Hematopoietic multipotent progenitor cell treated with erythropoietin and hydrocortisone succinate and interleukin-3 and kit ligand, for 15 days (in vitro differentiated cells): ENCODE results near the gene IL7R.

ENCODE experiments used
- DNase-seq: peaks from one replicate; pipeline ENCODE4 v3.0.0-alpha.2; 2015; ENCODE audit warnings: low spot score

Gene IL7R, protein sequence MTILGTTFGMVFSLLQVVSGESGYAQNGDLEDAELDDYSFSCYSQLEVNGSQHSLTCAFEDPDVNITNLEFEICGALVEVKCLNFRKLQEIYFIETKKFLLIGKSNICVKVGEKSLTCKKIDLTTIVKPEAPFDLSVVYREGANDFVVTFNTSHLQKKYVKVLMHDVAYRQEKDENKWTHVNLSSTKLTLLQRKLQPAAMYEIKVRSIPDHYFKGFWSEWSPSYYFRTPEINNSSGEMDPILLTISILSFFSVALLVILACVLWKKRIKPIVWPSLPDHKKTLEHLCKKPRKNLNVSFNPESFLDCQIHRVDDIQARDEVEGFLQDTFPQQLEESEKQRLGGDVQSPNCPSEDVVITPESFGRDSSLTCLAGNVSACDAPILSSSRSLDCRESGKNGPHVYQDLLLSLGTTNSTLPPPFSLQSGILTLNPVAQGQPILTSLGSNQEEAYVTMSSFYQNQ

DNA sequence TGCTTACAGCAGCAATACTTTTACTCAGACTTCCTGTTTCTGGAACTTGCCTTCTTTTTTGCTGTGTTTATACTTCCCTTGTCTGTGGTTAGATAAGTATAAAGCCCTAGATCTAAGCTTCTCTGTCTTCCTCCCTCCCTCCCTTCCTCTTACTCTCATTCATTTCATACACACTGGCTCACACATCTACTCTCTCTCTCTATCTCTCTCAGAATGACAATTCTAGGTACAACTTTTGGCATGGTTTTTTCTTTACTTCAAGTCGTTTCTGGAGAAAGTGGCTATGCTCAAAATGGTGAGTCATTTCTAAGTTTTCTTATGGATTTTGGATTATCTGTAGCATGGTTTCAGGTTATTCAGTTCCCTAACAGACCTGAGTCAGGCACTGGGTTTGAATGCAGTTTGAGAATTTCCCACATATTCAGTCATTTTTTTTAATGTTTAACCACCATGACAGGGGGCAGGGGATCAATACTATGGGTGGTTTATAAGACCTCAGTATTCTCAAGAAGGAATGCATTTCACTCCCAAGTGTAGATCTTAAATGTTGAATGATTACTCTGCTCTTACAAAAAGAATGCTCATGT, at the start of gene IL7R:
Gene IL7R, plus strand, starts transcription at position 127 of the 587 bp plus-strand sequence. Its CDS starts 87 bp downstream, at position 214.
- no peak for DNase-seq

DNA sequence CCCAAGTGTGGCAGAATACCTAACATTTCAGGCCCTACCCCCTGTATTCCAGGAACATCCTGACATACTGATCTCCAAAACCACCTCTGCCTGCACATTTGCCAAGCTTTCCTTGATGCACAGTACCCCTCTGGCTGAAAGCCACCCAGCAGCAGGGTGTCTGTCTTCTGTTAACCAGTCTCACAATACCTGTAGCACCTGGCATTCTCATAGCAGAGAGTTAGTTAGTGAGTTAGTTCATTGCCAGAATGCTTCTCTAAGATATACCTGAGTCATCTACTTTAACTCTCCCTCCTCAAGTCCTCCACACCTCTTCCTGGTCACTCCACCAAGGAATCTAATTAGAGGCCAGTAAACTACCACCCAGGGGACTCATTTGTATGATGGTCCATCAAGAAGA, 46.1 kb upstream of the IL7R start:
- no peak for DNase-seq

DNA sequence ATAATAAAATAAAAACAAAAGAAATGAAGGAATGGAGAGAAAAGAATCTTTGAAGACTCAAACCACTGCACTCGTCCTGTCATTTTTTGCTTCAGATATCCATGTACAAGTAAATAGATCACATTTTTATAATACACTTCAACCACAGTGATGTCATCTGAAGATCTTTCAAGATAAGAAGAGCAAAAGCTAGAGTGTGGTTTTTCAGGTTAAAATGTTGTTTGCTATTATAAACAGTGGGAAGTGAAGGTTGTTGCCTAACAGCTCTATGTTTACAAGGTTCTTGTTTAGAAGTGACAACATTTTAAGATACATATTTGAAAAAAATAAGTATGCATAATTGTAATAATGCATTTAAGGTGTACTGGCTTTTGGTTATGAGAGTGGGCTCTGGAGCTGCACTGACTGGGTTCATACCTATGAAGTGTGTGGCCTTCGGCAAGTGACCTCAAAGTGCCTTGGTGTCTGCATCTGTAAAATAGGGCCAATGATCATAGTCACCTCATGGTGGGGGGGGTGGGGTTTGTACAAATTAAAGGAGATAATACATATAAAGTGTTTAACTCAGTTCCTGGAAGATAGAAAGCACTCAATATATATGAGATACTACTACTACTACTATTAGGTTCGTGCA, 45.5 kb upstream of the IL7R start:
- DNase-seq: no peak

DNA sequence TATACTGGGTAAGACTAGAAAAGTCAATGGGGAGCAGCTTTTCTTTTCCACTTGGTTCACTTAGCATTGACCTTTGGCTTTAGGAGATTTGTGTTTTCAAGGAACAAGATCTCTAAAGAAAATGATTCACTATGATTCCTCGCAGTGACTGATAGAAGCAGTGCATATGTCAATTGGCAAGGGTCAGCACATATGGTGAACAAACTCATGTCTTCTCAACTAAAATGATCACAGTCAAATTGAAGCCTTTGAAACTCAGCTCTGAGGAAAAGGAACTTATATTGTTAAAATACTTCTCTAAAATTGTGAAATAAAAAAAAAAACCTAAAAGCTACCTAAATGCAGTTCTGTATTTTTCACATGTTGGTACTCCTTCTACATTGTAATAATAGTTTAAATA, 43.2 kb upstream of the IL7R start:
- no peak for DNase-seq

DNA sequence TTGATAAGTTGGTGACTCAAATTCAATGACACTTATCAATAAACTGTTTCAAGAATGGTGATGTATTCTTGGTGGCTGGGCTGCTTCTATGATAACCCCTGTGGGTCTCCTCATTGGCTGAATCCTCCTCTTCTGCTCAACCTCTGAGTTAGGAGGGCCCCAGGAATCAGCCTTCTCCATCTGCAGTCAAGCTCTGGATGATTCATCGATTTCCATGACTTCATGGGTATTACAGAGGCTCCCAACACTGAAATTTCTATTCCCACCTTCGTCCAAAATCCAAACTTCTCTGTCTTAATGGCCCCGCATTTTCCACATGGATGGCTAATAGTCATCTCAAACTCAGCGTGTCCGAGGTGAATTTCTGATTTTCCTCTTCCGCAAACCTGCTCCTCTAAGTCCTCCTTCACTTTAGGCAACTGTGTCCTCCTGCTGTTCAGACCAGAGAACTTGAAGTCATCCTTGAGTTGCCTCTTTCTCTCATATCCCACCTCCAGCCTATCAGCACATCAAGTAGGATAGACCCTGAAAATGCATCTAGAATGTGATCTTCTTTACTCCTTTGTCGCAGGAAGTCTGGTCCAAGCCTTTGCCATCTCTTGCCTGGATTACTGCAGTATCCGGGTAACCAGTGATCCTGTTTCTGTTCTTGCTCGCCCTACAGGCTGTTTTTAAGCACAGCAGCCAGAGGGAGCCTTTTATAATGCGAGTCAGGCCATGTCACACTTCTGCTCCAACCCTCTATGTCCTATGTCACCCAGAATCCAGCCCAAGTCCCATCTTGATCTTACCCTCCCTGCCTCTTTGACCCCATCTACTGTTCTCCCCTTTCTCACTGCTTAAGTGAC, 41.4 kb upstream of the IL7R start:
- peak; percentile 7 for DNase-seq

DNA sequence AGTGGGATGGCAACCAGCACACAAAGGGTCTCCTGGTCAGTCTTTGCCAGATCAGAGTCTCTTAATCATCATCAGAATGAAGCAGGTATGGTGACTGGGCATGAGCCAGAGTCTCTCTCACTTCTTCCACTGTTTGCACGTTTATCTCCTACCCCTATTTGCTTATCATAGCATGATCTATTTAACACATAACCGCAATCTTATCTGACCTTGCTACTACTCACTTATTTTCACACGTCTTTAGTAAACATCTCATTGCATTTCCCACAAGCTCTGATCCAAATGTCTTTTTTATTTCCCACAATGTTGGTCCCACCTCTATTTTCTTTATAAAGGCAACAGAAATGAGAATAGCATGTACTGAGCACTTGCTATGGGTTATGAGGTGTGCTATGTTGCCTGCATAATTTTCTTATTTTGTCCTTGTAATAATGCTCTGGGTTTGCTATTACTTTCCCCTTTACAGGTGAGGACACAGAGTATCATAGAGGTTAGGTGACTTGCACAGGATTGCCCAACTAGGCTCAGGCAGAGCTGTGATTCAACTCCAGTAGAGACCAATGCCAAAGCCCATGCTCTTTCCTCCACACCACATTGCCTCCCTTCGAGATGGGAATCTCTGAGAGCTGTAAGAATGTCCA, 39.7 kb upstream of the IL7R start:
- DNase-seq: no peak

DNA sequence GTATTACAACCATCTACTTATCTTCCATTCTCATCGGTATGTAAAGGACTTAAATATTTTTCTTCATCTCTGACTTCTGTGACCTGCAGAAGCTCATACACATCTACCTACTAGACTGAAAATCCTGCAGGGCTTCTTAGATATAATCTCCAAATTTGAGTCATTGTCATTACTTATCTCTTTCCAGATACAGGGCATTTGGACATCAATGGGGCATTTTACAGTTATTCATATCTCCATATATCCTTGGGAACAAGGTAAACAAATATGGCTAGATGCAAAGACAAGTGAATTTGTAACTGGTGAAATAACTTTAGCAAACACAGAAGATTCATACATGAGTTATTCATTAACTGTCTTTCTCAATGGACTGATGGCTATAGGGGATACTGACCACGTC, 37.7 kb upstream of the IL7R start:
- DNase-seq: no peak

DNA sequence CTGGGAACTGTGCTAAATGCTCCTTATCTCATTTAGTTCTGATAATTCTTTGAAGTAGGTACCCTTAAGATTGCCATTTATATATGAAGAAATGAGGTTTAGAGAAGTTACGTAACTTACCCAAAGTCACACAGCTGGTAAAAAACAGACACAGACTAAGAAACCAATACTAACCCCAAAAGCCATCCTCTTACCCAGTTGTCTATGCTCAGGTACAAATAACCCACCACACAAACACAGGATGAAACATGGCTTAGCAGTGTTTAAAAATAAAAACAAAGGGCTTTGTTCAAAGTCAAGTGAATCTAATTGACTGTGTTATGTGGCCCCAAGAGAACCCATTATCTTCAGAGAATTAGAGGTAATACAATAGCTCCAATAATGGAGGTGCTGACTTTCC, 37.0 kb upstream of the IL7R start:
- no peak for DNase-seq

DNA sequence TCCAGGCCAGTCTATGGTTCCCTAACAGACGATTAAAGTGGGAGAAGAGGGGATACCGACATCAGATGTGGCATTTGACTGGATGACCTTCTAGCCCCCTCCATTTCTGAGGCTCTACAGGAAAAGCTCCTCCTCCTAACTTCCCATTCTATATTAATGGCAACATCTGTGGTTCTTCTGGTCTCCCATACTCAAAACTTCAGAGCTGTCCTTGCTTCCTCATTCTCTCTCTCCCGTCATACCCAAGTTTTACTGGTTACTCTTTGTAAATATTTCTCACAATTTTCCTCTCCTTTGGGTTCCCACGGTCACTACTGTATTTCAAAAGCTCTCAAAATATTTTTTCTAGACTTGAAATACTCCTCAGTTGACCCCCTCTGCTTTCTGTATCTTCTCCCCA, 36.0 kb upstream of the IL7R start:
- no peak for DNase-seq

DNA sequence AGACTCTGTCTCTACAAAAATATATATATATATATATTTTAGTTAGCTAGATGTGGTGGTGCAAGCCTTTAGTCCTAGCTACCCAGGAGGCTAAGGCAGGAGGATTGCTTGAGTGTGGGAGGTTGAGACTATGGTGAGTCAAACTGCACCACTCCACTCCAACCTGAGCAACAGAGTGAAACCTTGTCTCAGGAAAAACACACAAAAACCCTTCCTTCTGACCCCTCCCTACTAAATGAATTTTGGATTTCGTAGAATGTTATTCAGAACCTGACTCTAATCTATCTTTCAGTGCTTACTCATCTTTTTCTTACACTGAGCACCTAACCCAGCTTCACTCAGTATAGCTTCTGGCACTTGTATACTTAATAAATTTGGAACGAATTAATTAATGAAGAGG, 35.2 kb upstream of the IL7R start:
- no peak for DNase-seq

DNA sequence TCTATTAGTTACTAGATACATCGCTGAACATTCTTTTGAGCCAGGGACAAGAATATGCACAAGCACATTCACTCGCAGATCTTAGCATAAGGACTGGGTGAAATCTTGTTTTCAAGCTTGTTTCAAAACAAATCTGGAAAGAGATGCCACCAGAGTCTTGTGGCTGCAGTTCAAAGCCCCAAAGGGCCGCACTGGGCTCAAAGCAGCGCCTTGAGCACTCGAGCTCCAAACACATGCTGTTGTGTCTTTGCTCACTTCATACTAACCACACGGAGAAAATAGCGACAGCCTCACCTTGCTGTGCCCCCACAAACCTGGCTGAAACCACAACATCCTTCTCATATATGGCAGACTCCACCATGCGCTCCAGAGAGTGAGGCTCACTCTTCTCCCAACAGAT, 34.2 kb upstream of the IL7R start:
- no peak for DNase-seq

DNA sequence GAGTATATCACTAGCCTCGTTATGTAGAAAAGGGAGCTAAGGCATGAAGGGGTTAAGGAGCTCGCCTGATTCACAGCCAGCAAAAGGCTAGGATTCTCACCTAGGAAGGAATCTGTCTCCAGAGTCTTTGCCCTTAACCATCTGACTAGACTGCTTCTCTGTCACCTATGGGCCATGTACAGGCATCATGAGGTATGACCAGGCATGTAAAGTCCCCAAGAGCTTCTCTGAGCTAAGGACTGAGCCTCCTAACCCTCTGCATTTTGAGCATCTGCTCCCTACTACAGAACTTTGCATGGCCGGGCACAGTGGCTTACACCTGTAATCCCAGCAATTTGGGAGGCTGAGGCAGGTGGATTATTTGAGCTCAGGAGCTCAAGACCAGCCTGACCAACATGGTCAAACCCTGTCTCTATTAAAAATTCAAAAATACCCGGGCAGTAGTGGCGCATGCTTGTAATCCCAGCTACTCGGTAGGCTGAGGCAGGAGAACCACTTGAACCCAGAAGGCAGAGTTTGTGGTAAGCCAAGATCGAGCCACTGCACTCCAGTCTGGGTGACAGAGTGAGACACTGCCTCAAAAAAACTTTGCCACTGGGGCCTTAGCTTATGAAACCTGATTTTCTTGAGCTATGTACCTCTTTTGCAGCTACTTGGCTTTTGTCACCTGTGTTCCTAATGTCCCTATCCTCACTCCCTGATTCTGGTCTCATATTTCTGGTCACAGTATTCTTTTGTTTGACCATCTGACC, 33.2 kb upstream of the IL7R start:
- DNase-seq: no peak

DNA sequence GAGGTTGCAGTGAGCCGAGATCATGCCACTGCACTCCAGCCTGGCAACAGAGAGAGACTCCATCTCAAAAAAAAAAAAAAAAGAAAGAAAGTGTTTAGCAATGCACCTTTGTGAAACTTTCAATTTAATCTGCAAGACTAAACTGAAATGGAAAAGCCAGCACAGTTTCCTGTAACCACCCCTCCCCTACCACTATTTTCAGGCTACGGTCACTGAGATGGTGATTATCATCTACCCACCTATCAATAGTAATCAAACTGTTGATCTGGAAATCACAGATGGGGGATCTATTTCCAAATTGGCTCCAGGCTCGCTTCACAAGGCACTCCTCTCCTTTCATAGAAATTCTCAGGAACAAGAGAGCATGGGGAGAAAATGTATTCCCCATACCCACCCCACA, 30.6 kb upstream of the IL7R start:
- DNase-seq: no peak

DNA sequence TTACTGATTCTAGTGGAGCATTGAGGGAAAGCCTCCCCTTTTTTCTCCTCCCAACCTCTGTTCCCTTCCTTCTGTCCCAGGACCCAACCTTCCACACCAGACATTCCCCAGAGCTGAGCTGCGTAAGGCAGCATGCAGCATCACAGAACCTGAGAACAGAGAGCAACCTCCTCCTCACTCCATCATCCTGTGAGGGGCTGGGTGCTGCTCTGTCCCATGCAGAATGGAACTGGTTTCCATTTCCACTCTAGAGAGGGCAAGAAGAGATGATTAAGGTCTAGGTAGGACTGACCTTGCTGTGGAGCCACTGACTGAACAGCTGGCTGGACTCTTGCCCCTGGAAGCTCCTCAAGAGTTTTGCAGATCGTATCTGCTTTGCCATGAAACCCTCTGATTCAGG, 30.1 kb upstream of the IL7R start:
- DNase-seq: no peak

DNA sequence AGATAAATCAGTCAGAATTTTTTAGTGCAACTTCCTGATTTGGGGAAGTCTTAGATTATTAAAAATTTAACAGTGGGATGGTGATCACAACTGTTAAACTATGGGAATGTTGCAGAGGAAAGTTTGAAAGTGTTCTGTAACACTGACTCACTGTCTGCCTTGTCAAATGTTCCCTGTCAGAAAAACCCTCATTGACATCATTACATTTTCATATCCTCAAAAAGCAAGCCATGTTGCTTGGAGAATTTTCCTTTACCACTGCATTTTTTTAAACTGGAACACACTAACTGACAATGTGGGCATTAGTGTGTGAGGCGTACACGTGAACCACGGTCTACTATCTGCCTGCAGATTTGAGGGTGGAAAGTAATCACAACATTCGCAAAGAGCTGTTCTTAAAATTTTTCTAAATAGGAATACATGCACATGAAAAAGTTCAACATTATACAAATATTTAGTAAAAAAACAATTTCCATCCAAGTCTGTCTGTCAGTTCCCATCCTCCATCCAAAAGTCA, 28.6 kb upstream of the IL7R start:
- DNase-seq: no peak

DNA sequence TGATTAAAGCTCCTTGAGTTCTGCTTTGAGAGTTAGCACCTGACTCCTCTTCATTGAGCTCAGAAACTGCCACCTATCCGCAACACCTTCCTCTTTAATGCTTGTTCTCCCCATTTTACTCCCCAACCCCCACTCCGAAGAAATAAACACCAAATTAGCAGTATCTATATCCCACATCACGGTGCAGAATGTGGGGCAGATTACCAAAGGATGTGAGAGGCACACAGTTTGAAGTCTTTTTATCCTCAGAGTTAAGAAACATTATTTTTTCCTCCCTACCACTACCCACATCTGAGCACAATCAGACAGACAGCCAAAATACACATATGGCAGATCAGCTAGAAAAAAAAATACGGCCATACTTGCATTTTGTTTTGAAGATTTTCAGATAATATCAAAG, 26.1 kb upstream of the IL7R start:
- DNase-seq: no peak

DNA sequence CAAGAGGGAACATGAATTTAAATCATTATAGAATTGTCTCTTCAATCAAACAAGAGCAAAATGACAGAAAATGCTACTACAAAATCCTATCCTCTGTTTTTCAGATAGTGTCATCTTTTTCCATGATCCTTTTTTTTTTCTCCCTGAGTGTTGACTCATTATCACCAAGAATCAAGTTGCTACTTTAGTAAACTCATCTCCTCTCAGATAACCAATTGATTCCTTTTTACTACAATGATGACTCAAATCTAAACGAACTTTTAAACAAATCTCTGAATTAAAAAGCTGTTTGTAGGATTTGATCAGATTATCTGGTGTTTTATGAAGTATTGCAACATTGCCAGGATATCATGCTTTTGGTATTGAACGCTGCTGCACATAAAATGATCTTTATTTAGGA, 23.9 kb upstream of the IL7R start:
- no peak for DNase-seq

DNA sequence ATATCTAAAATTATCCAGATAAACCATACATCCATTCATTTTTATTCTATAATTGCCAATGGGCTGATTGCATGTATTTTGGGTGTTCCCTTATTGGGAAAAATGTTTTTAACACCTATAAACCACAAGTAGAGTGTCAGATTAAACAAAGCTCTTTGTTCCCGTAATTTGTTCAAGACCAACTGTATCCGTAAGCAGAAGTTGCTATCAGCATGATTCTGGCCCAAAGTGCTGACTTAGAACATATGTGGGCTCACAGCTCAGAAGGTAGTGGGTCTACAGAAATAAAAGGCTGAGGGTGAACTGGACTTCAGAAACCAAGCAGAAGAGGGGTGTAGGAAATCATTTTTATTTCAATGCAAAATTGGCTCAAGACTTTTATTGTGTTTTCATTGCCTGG, 23.5 kb upstream of the IL7R start:
- DNase-seq: no peak

DNA sequence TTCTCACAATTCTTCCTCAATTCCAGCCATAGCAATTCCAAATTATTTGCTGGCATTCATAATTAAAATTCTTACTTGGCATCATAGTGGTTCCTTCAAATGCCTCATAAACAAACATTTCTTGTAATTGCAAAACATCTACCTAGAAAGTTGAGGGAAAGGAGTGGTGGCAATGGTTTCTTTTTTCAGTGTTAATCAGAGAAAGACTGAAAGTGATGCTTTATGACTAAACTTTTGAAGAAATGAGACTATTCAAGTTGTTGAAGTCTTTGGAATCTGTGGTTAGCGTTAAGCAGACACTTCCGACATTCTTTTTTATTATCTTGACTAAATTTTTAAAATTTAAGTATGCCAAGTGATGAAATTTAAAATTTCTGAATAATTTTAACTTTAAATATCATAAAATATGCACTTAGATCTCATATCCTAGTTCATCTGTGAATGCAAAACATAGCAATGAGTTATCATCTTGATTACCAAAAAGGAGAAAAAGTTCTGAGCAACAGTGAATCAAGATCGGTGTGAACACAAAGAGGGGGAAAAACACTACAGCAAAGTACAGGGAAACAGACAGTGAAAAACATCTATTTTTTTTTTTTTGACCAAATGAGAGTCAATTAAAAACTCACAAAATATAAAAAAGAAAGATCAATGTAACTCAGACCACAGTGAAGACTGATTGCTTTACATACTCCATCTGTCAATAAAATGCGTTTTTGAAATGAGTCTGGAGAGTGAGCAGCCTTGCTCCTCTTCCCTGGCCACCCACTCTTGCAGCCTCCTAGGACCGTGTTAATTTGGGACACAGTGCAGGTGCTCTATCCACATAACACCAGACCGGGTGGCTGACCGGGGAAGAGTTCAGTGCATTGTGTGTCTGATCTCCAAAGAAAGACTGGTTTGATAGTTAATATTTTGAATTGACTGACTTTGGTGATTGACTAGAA, 20.6 kb upstream of the IL7R start:
- no peak for DNase-seq
